KOPT-K1 (cell line): ENCODE measurements around the gene GABARAPL2.

ENCODE experiments used
- H3K27ac ChIP-seq: fragments of 200-600 bp; sonication (generic); 2 replicates; pipeline ENCODE4 v1.5.1; 2016; ENCODE audit warnings: antibody characterized with exemption, mild to moderate bottlenecking, low read depth, low read length; ENCODE audit not compliant: poor library complexity, severe bottlenecking
- H3K36me3 ChIP-seq: fragments of 200-600 bp; sonication (generic); 2 replicates; pipeline ENCODE4 v1.5.1; 2017; ENCODE audit warnings: antibody characterized with exemption, mild to moderate bottlenecking, low read length, moderate library complexity; ENCODE audit not compliant: insufficient read depth
- H3K9me3 ChIP-seq: fragments of 200-600 bp; sonication (generic); 2 replicates; pipeline ENCODE4 v1.5.1; 2017; ENCODE audit warnings: antibody characterized with exemption, low read length, mild to moderate bottlenecking; ENCODE audit not compliant: insufficient read depth, poor library complexity, severe bottlenecking

Gene GABARAPL2

GRCh38 chr16:75626806-75627205 is 60.6 kb downstream of the GABARAPL2 start:
- Histone ChIP-seq H3K27ac (peak overlapping the region; percentile 56), H3K9me3 (no peaks in the 10 kb centered on the region)

More at GRCh38 chr16:75626806-75627205, 60.6 kb downstream of the GABARAPL2 start:
- peaks cover 75% of the 10 kb centered on the region for H3K36me3 ChIP-seq
